Measurements from ENCODE around the gene KCNQ1. TPM values are rescaled to one million over a fixed set of nuclear protein-coding genes. Genes with fewer than 3 reads are reported as not detected.

KCNQ1 gene
- polyA plus RNA-seq, 1 of the 3 experiments (the other 2 are of a cell fraction) = 0.05 TPM

DNA sequence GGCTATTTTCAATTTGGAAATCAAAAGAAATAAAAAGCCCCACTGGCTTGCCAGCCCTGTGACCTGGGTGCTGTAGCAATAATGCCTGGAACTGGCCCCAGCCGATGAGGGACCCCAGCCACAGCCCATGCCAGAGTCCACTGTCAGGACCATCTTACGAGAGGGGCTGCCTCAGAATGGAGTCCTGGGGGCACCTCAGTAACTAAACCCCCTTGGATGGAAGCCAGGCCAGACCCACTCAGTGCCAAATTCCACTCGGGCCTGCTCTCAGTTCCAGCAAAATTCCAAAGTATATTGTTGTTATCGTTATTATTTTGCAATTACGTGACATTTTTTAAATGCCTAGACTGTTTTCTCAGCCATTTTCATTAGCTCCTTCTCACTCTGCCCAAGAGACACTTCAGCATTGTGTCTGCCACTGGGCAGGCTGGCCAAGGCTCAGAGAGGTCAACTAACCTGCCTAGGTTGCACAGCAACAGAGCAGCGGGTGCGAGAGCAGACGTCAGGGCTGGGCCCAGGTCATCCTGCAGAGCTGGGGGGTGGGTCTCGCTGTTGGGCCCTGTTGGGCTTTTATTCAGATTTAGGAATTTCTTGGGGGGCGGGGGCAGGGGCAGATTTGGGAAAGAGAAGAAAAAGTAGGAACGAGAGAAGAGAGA, 421.2 kb downstream of the KCNQ1 start (continued):
- TF ChIP-seq EP300 (IDR thresholded peaks at IDR 0.05; ENCODE audit: borderline replicate concordance in 1 of 2, low read depth in 1 of 2, low read length in 1 of 2) (no peak), MXI1 (IDR thresholded peaks at IDR 0.05; ENCODE audit: low read depth, low read length) (no peak)
- TF ChIP-seq, protein P1, sequence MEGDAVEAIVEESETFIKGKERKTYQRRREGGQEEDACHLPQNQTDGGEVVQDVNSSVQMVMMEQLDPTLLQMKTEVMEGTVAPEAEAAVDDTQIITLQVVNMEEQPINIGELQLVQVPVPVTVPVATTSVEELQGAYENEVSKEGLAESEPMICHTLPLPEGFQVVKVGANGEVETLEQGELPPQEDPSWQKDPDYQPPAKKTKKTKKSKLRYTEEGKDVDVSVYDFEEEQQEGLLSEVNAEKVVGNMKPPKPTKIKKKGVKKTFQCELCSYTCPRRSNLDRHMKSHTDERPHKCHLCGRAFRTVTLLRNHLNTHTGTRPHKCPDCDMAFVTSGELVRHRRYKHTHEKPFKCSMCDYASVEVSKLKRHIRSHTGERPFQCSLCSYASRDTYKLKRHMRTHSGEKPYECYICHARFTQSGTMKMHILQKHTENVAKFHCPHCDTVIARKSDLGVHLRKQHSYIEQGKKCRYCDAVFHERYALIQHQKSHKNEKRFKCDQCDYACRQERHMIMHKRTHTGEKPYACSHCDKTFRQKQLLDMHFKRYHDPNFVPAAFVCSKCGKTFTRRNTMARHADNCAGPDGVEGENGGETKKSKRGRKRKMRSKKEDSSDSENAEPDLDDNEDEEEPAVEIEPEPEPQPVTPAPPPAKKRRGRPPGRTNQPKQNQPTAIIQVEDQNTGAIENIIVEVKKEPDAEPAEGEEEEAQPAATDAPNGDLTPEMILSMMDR (IDR thresholded peaks at IDR 0.05) = no peak
- TF ChIP-seq, protein P2, sequence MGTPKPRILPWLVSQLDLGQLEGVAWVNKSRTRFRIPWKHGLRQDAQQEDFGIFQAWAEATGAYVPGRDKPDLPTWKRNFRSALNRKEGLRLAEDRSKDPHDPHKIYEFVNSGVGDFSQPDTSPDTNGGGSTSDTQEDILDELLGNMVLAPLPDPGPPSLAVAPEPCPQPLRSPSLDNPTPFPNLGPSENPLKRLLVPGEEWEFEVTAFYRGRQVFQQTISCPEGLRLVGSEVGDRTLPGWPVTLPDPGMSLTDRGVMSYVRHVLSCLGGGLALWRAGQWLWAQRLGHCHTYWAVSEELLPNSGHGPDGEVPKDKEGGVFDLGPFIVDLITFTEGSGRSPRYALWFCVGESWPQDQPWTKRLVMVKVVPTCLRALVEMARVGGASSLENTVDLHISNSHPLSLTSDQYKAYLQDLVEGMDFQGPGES (IDR thresholded peaks at IDR 0.05; ENCODE audit: low read depth, low read length) = no peak

DNA sequence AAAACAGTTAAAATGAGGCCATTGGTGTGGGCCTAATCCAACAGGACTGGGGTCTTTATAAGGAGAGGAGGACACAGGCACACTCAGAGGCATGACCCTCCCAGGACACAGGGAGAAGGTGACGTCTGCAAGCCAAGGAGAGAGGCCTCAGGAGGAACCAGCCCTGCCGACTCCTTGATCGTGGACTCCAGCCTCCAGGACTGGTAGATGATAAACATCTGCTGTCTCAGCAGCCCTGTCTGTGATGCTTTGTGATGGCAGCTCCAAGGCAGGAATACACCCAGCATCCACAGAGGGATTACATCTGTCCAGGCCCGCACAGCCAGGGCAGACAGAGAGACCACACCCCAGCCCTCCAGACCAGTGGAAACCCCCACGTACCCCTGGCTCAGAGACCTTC, 422.3 kb downstream of the KCNQ1 start:
- no peaks in the 10 kb centered on the region for H3K27me3 ChIP-seq (ENCODE audit: insufficient read depth)
- 32% methylated on average over 3 of the region's 5 CpGs for WGBS (ENCODE audit: low lambda C conversion rate)
- CTCF ChIA-PET = interaction anchor here (1.4 kb wide), 1 partner anchor 335 kb away, joined by 7 read pairs; no protein-coding TSS in a partner anchor

More for the DNA sequence above, 422.3 kb downstream of the KCNQ1 start:
- Histone ChIP-seq H3K4me2 (no peak overlapping the region), H3K9me2 (no peaks in the 10 kb centered on the region), H3K36me3 (replicated peaks in 1 of 2; ENCODE audit: control insufficient read depth in 1 of 2, insufficient read depth in 2 of 2, low read length in 1 of 2) (no peaks in the 10 kb centered on the region), H2AFZ (ENCODE audit: low read depth) (no peak overlapping the region), H3F3A (replicated peaks; ENCODE audit: insufficient read depth) (no peaks in the 10 kb centered on the region), H4K20me1 (ENCODE audit: insufficient read depth) (no peaks in the 10 kb centered on the region), H3K9me3 (no peaks in the 10 kb centered on the region), H3K79me2 (ENCODE audit: insufficient read depth) (no peaks in the 10 kb centered on the region), H3K4me1 (ENCODE audit: control insufficient read depth in 1 of 2, insufficient read depth in 2 of 2, low read depth in 1 of 2, low read length in 1 of 2) (peaks cover 0 to 7% of the 10 kb centered on the region in 2 experiments; a peak in 1 of 4 replicates), H3K27ac (ENCODE audit: low read depth in 2 of 2, low read length in 1 of 2) (no peak overlapping the region), H3K4me3 (ENCODE audit: low read depth in 2 of 2, low read length in 1 of 2) (no peak overlapping the region), H3K9ac (no peak overlapping the region)
- no peak for DNase-seq
- POLR2A ChIA-PET = no interaction called here
- TF ChIP-seq TEAD4 (IDR thresholded peaks at IDR 0.05; ENCODE audit: borderline replicate concordance, insufficient read depth) = no peak
- TF ChIP-seq MXI1 (IDR thresholded peaks at IDR 0.05; ENCODE audit: low read depth, low read length) = no peak
- no peak for TF ChIP-seq RXRA (IDR thresholded peaks at IDR 0.05; ENCODE audit: borderline replicate concordance, low read depth)
- TF ChIP-seq, protein P3, sequence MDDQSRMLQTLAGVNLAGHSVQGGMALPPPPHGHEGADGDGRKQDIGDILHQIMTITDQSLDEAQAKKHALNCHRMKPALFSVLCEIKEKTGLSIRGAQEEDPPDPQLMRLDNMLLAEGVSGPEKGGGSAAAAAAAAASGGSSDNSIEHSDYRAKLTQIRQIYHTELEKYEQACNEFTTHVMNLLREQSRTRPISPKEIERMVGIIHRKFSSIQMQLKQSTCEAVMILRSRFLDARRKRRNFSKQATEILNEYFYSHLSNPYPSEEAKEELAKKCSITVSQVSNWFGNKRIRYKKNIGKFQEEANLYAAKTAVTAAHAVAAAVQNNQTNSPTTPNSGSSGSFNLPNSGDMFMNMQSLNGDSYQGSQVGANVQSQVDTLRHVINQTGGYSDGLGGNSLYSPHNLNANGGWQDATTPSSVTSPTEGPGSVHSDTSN (IDR thresholded peaks at IDR 0.05) = no peak
- TF ChIP-seq EZH2phosphoT487 (IDR thresholded peaks at IDR 0.05; ENCODE audit: borderline replicate concordance, low read depth) = no peak
- TF ChIP-seq, protein P2 (IDR thresholded peaks at IDR 0.05; ENCODE audit: low read depth, low read length) = no peak
- no peak for TF ChIP-seq EP300 (IDR thresholded peaks at IDR 0.05; ENCODE audit: borderline replicate concordance in 1 of 2, low read depth in 1 of 2, low read length in 1 of 2)
- TF ChIP-seq, protein P4, sequence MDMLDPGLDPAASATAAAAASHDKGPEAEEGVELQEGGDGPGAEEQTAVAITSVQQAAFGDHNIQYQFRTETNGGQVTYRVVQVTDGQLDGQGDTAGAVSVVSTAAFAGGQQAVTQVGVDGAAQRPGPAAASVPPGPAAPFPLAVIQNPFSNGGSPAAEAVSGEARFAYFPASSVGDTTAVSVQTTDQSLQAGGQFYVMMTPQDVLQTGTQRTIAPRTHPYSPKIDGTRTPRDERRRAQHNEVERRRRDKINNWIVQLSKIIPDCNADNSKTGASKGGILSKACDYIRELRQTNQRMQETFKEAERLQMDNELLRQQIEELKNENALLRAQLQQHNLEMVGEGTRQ (IDR thresholded peaks at IDR 0.05; ENCODE audit: borderline replicate concordance, low read depth, low read length) = no peak

All from SK-N-SH (cell line).